ENCODE data around the gene TPBGL. TPM values are rescaled to one million over a fixed set of nuclear protein-coding genes. Genes with fewer than 3 reads are reported as not detected.
A peak's percentile ranks its signal among the peaks of the same experiment; 100 is the strongest.

TPBGL gene
- total RNA-seq, 4 donors from 2014 or later: 0.36 to 0.40 TPM; not detected in 2

DNA sequence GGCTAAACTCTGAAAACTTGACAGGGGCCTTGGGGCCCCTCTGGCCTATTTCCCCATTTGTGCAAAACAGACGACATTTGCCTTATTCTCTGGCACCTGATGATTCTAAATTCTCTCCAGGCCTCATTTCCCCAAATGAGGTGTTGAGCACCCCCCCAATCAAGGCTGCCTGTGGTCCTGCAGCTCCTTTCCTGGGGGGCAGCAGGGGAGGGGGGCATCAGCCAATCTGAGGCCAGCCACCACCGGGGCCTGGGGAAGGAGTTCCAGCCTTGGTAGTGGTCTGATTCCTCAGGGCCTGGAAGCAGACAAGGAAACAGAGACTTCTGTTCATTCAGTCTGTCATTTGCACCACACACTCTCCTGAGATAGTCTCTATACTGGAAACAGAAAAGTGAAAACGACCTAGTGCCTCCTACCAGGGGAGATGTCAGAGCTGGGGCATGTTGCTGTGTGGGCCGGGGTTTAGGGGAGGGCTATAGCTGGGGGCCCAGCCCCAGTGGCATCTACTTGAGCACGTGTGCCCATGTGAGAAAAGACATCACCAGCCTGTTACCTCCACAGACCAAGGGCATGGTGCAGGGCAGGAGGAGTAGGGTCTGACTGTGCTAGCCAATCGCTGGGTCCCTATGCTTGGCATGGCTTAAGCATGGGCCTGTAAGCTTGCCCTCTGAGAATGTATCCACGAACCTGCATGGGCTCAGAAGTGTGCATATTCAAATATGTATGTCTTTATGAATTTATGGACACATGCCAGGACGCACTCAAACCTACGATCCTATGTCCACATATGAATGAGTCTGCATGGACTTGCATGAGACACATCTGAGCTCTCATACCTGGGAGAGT is 1.8 kb upstream of the TPBGL start:
- DNase-seq (ENCODE audit: low spot score in 2 of 2): peak in 1 of 2 donors; percentile 53
- Histone ChIP-seq H3K9me3 (no peaks in the 10 kb centered on the region), H3K27me3 (peaks cover 50% of the 10 kb centered on the region), H3K36me3 (no peaks in the 10 kb centered on the region), H3K4me3 (no peak overlapping the region), H3K4me1 (peaks cover 23% of the 10 kb centered on the region), H3K27ac (no peak overlapping the region)
- 84% methylated on average over 7 of the region's 9 CpGs for WGBS
- TF ChIP-seq, protein P1, sequence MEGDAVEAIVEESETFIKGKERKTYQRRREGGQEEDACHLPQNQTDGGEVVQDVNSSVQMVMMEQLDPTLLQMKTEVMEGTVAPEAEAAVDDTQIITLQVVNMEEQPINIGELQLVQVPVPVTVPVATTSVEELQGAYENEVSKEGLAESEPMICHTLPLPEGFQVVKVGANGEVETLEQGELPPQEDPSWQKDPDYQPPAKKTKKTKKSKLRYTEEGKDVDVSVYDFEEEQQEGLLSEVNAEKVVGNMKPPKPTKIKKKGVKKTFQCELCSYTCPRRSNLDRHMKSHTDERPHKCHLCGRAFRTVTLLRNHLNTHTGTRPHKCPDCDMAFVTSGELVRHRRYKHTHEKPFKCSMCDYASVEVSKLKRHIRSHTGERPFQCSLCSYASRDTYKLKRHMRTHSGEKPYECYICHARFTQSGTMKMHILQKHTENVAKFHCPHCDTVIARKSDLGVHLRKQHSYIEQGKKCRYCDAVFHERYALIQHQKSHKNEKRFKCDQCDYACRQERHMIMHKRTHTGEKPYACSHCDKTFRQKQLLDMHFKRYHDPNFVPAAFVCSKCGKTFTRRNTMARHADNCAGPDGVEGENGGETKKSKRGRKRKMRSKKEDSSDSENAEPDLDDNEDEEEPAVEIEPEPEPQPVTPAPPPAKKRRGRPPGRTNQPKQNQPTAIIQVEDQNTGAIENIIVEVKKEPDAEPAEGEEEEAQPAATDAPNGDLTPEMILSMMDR (IDR thresholded peaks at IDR 0.05): no peak
- TF ChIP-seq EP300 (IDR thresholded peaks at IDR 0.05) (no peak), POLR2AphosphoS5 (IDR thresholded peaks at IDR 0.05) (no peak), POLR2A (IDR thresholded peaks at IDR 0.05) (no peak)

DNA sequence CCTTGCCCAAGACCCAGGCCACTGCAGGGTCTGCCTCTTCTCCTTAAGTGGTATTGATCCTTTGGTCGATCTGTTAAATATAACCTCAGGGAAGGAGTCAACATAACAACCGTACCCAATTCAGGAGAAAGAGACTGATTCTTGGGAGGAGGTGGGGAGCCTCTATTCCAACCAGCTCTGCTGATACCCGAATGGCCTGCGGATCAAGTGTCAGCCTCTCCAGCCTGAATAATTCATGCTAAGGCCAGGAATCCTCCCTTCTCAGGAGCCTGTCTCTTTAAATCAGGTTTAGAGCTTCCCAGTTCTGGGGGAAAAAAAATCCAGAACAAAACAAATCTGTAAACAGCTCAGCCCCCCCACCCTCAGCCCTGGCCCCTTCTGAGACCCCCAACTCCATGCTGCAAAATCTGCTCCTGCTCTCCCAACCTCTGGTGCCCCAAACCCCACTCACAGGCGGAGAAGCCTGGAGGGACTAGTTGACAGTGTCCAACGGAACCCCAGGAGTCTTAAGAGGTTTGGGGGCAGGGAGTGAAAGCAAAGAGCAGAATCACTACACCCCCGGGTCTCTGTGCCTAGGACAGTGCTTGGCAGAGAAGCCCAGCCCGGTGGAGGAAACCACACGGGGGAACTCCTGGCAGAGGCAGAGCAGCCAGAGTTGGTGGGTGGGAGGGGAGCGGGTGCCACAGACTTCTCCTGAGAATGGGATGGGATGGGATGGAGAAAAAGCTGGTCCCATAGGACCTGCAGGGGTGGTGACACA is 863 bp upstream of the TPBGL start:
- no peaks in the 10 kb centered on the region for H3K9me3 ChIP-seq
- no peak overlapping the region for H3K27ac ChIP-seq
- DNase-seq (ENCODE audit: low spot score in 2 of 2): peak in 1 of 2 donors; percentile 56
- 71% methylated on average over 10 of the region's 10 CpGs for WGBS
- no peak overlapping the region for H3K4me3 ChIP-seq
- TF ChIP-seq POLR2AphosphoS5 (IDR thresholded peaks at IDR 0.05) (no peak), EP300 (IDR thresholded peaks at IDR 0.05) (no peak), POLR2A (IDR thresholded peaks at IDR 0.05) (no peak)
- TF ChIP-seq, protein P1 (IDR thresholded peaks at IDR 0.05): no peak
- no peaks in the 10 kb centered on the region for H3K36me3 ChIP-seq
- H3K27me3 ChIP-seq: peaks cover 50% of the 10 kb centered on the region
- H3K4me1 ChIP-seq: peaks cover 23% of the 10 kb centered on the region

DNA sequence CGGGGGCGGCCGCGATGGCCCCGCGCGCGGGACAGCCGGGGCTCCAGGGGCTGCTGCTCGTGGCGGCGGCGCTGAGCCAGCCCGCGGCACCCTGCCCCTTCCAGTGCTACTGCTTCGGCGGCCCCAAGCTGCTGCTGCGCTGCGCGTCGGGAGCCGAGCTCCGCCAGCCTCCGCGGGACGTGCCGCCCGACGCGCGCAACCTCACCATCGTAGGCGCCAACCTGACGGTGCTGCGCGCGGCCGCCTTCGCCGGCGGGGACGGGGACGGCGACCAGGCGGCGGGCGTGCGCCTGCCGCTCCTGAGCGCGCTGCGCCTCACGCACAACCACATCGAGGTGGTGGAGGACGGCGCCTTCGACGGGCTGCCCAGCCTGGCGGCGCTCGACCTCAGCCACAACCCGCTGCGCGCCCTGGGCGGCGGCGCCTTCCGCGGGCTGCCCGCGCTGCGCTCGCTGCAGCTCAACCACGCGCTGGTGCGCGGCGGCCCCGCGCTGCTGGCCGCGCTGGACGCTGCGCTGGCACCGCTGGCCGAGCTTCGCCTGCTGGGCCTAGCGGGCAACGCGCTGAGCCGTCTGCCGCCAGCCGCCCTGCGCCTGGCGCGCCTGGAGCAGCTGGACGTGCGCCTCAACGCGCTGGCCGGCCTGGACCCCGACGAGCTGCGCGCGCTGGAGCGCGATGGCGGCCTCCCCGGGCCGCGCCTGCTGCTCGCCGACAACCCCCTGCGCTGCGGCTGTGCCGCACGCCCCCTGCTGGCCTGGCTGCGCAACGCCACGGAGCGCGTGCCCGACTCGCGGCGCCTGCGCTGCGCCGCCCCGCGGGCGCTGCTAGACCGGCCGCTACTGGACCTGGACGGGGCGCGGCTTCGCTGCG is 697 bp downstream of the TPBGL start:
- Histone ChIP-seq H3K4me1 (peaks cover 23% of the 10 kb centered on the region), H3K27ac (no peak overlapping the region), H3K27me3 (peaks cover 50% of the 10 kb centered on the region), H3K9me3 (no peaks in the 10 kb centered on the region), H3K4me3 (peak overlapping the region; percentile 56), H3K36me3 (no peaks in the 10 kb centered on the region)
- no peak for TF ChIP-seq POLR2A (IDR thresholded peaks at IDR 0.05)
- TF ChIP-seq, protein P1 (IDR thresholded peaks at IDR 0.05): peak; percentile 89 to 95
- 0% methylated on average over 8 of the region's 140 CpGs for WGBS
- peak; percentile 81 to 83 for DNase-seq (ENCODE audit: low spot score in 2 of 2)

DNA sequence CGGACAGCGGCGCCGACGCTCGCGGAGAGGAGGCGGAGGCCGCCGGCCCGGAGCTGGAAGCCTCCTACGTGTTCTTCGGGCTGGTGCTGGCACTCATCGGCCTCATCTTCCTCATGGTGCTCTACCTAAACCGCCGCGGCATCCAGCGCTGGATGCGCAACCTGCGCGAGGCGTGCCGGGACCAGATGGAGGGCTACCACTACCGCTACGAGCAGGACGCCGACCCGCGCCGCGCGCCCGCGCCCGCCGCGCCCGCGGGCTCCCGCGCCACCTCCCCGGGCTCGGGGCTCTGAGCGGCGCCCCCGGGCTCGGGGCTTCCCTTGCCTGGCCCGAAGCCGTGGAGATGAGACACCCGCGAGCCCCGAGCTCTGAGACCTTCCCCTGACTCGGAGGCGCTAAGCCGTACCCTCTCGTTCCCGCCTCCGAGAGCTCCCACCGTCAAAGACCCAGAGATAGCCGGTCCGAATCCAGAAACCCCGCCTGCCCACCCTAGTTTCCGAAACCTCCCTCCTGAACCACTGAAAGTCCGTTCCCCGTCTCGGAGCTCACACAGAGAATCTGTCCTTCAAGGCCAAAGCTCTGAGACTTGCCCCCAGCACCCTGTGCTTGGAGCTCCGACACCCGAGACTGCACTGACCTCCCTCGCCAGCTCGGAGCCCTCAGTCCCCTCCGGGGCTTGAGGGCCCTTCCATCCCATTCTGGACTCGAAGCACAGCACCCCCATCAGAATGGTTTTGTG is 1.5 kb downstream of the TPBGL start:
- TF ChIP-seq, protein P1 (IDR thresholded peaks at IDR 0.05): no peak
- TF ChIP-seq POLR2AphosphoS5 (IDR thresholded peaks at IDR 0.05) (no peak), EP300 (IDR thresholded peaks at IDR 0.05) (no peak), POLR2A (IDR thresholded peaks at IDR 0.05) (no peak)
- H3K27ac ChIP-seq: no peak overlapping the region
- H3K4me1 ChIP-seq: peaks cover 23% of the 10 kb centered on the region
- WGBS: 43% methylated on average over 9 of the region's 72 CpGs
- no peaks in the 10 kb centered on the region for H3K36me3 ChIP-seq
- peak overlapping the region; percentile 56 for H3K4me3 ChIP-seq
- no peaks in the 10 kb centered on the region for H3K9me3 ChIP-seq
- peak; percentile 60 to 65 for DNase-seq (ENCODE audit: low spot score in 2 of 2)
- peaks cover 44% of the 10 kb centered on the region for H3K27me3 ChIP-seq

Measured in suprapubic skin (tissue), 4 donors.